NCI-H2081 (cell line): Measurements from ENCODE around the gene MDP1.
"Not testable (repeated sequence)": the region's sequence is repeated elsewhere in the genome, so short reads cannot be mapped to it uniquely, and the experiment has no call there.

Experiments
- DNase-seq, 2 experiments: peaks; one replicate each; lab custom pipeline; 2025; lab: John Stamatoyannopoulos, UW

MDP1 gene

DNA sequence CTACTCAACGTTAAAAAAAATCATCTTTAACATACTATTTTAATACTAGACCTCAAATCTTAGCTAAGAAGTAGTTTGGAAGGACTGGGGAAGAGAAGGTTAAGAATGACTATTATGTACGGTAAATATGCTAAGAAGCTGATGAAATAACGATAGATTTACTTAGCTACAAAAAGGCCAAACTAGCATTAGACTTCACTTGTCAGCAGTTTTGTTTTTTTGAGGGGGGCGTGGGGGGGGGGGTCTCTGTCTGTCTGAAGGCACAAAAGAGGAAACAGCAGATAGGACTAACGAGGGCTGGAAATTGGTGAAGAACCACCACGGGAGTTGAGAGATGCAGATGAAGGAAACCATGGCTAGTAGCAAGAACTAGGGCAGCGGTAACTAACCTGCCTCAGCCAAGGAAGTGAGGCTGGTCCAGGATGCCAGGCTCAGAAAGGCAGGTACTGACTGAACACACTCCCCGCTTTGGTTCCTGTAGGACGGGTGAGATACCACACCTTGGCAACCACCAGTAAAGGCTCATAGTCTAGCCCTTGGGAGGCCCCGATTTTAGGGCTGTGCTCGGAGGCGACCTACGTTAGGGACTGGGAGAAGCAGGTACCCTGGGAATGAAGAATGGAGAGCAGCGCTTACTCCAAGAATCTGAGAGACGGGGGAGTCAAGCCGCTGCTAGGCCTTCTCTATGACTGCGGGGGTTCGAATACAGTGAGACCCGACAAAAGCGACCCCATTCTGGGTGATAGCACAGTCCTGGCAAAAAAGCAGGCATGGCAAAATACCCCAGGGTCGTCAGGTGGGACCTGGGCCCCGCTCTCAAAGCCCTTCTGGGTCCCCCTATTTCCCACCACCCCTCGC, 15.6 kb upstream of the MDP1 start:
- DNase-seq = no peak

DNA sequence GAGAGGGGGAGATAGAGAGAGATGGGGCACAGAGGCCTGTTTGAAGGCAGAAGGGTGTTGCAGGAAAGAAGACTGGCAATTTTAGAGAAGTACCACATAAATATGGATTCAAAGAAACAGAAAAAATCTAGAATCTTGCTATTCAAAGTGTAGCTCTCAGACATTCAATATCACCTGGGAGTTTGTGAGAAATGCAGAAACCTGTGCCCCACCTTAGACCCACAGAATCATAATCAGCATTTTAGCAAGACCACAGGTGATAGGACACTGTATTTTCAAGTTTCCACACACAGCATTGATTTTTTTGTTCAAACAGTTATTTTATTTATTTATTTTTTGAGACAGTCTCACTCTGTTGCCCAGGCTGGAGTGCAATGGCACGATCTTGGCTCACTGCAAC, 13.0 kb upstream of the MDP1 start:
- DNase-seq = no peak

DNA sequence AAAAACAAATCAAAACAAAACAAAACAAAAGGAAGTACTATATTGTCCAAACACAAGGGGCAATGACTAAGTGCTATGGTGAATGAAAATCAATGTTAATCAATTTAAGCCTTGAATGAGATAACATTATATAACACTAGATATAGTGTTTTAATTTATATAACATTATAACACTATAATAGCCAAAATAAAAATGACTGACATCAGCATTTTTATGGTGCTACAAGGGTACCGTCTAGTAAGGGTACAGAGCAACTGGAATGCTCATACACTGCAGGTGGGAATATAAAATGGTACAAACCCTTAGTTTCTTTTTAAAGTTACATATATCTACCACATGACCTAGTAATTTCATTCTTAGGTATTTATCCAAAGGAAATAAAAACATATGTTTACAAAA, 10.6 kb upstream of the MDP1 start:
- no peak for DNase-seq

DNA sequence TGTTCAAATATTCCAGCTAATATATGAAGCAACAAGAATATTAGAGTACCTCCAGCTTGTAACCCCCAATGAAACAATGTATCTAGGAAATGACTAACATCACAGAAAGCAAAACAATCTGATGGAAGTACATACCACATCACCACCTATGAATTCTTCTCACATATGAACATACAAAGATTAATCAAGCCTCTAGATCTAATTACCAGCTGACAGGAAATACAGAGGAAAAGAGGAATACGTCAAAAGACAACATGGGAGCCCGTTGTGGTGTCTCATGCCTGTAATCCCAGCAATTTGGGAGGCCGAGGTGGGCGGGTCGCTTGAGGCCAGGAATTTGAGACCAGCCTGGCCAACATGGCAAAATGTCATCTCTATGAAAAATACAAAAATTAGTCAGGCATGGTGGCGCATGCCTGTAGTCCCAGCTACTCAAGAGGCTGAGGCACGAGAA, 8.8 kb upstream of the MDP1 start:
- no peak for DNase-seq

DNA sequence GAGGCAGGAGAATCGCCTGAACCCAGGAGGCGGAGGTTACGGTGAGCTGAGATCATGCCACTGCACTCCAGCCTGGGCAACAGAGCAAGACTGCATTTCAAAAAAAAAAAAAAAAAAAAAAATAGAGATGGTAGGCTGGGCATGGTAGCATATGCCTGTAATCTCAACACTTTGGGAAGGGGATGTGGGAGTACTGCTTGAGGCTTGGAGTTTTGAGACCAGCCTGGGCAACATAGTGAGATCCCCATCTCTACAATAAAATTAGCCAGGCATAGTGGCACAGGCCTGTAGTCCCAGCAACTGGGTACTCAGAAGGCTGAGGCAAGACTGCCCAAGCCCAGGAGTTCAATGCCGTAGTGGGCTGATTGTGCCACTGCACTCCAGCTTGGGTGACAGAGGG, 7.1 kb upstream of the MDP1 start:
- DNase-seq = not testable (repeated sequence)

DNA sequence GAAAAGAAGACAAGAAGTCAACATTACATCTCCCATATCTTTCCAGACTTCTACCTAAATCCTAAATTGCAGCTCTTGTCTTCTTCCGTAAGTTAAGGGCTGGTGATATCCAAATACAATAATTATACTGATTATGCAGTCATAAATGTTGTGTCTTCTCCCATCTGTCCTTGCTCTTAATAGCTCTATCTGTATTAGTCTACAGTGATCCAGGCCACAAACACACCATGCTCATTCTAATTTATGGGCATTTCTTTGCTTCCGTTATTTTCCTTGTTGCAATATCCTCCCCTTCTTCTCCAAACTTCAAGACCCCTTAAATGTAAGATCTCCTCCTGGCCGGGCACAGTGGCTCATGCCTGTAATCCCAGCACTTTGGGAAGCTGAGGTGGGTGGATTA, 3.7 kb upstream of the MDP1 start:
- DNase-seq = no peak

DNA sequence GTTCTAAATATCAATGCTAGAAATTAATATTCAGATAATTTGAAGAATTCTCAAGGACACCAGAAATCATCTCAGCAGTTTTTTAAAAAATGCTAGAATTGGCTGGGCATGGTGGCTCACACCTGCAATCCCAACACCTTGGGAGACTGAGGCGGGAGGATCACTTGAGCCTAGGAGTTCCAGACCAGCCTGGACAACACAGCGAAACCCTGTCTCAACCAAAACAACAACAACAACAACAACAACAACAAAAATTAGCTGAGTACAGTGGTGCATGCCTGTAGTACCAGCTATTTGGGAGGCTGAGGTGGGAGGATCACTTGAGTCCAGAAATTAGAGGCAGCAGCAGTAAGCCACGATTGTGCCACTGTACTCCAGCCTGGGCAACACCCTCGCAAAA, 3.2 kb upstream of the MDP1 start:
- no peak for DNase-seq

DNA sequence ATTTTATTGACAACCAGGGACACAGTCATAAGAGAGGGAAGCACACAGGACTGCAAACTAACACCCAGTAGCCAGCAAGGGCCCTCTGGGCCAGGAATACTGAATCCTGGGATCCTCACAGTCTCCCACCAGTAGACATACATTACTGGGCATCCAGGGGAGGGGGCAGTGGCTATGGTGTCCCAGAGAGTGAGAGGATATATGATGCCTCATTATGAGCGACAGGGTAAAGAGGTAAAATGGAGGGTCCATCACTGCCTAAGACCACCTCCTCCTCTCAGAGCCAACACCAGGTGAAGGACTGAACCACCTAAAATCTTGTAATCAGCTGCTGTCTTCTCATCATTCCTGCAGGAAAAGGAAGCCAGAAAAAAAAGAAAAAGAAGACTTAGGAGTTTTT, 1.0 kb upstream of the MDP1 start:
- DNase-seq = not testable (repeated sequence)

DNA sequence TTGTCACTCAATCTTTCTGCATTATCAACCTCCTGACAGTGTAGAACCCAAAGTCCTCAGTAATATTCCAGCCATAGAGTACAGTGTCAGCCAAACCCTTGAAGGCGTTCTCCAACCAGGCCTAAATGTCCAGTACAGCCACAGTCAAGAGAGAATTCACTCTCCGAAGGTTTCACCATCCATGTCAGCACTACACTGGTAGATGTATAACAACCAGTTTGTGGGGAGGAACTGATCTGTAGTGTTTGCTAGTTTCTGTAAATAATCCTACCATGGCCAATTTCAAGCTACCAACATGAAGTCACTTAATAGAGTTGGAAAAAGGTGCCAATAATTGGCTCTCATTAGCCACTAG, 456 bp upstream of the MDP1 start:
- no peak for DNase-seq

DNA sequence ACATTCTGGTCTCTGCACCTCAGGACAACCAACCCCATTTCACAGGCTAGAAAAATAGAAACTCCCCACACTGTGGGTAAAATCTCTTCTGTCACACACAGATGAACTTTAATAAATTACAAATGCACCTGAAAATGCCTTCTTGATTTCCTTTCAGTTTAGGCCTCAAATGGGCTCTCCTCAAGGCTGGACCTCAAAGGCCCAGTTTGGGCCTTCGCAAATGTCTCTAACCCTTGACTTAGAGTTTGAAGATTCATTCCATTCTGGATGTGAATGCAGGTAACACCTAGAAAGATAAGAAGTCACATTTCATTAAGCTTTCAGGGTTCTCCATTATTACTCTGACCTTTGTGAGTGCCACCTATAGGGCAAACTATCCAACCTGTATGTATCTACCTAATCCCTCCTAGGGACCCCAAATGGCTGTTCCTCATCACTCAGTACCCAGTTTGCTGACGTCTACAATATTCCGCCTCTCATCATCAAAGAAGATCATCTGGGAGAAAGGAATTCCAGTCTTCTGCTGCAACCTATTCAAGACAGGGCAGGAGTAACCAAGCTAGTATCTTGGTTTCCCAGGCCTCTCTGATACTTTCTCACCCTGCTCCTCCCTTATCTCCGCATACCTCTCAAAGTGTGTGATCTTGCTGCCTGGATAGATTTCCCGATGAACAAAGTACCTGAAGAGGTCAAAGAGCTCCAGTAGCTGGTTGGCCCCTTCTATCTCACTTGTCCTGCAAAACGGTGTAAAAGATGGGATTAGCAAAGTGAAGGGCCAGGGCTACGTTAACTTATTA, 1.8 kb downstream of the MDP1 start:
- DNase-seq = no peak

DNA sequence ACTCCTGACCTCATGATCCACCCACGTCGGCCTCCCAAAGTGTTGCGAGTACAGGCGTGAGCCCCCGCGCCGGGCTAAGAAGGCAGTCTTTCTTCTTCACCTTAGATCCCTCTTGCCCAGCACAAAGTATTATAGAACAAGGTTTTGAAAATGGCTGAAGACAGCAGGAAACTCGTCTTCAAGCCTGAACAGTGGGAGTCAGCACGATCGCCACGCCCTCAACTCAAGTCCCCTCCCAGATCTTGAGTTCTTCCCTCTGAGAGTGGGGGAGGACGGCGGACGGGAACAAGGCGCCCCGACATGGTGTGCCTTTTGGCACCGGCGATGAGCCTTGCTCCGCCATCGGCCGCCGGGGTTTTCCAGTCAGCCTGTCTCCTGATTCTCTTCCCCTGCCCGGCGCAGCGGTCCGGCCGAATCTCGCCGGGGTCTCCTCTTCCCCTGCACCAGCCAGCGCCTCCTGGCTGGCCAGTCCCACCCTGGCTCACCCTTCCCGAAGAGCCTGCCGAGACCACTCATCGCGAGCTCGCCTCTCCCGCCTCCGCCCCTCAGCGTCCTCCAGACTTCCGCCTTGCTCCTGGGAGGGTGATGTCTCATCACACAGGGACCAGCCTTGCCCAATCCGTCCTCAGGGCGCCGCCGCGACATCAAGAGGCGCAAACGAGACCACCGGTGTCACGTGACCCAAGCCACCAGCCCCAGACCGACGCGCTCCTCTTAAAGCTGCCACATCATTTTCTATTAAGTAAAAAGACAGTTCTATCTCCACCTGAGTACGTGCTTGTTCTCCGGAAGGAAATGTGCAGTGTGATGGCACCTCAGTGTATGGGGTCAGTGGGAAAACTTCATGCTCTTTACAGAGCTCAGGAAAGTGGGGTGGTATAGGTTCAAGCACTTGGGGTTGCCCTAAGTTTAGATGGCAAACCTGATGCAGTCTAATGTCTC, 2.7 kb downstream of the MDP1 start, which contains the start of gene CHMP4A:
Gene CHMP4A (minus strand): TSS at position 565 of the 942 bp plus-strand sequence. CDS start 49 bp downstream, at position 516.
- DNase-seq = peak; percentile 93 to 96

DNA sequence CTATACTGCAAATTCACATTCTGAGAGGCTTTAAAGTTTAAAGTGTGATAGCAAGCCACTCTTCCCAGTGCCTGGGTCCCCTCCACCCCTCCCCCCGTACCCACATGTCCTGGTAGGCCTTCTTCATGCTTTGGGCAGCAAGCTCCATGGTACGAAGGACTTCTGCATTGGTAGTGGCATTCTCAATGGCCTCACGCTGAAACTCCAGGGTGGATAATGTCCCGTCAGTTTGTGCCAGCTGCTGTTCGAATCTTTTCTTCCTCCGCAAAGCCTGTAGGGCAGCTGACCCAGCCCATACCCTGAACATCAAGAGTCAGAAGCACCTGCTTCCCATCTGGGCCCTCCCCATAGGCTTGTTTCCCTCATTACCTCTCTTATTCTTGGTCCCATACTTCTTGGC, 4.6 kb downstream of the MDP1 start:
- no peak for DNase-seq

DNA sequence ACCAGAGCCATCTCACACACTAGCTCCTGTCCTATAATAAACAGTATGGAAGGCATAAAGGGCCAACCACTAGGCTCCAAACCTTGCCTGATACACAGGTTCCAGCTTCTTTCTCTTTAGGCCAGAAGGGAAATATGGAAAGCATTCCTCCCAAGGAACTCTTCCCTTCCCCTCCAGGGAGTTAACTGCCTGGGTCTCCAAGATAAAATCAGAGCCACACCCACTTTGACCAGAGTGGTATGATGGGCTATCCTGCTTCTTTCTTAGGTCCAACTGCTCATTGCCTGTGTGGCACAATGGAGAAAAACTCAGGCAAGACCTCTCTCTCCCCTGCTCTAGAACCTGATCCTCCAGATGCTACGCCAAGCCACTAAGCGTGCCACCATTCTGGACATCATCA, 8.2 kb downstream of the MDP1 start:
- no peak for DNase-seq

DNA sequence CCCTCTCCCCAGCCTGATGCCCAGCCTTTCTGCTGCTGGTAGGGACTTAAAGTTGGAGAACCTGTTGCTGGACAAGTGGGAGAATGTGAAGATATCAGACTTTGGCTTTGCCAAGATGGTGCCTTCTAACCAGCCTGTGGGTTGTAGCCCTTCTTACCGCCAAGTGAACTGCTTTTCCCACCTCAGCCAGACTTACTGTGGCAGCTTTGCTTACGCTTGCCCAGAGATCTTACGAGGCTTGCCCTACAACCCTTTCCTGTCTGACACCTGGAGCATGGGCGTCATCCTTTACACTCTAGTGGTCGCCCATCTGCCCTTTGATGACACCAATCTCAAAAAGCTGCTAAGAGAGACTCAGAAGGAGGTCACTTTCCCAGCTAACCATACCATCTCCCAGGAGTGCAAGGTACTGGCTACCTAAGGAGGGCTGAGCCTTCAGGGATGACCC, 8.7 kb downstream of the MDP1 start:
- DNase-seq = no peak

DNA sequence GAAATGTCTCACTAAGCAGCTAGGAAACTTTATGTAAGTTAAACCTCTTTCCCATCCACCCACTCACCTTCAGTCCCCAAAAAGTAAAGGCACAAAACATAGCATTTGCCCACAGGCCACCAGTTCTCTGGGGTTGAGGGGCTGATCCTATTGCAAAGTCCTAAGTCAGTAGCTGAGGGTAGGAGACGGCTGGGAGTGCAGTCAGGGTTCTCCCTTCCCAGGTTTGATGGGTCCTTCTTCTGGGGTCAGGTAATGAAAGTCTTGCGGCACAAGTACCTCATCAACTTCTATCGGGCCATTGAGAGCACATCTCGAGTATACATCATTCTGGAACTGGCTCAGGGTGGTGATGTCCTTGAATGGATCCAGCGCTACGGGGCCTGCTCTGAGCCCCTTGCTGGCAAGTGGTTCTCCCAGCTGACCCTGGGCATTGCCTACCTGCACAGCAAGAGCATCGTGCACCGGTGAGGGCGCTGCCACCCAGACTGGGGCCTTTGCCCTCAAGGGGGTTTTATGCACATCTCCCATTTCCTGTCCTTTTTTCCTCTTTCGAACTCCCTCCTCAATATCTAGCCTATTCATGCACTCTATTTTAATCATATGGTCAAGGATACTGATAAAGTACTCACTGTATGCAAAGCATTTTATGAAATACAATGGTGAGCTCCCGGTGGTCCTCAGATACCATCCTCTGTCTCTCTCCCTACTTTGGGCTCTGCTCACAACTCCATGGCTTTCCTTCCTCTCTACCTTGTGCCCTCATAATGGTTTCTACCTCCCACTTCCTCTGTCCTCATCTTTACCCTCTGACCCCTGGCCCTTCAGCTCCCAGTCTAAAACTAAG, 9.4 kb downstream of the MDP1 start:
- DNase-seq = no peak

DNA sequence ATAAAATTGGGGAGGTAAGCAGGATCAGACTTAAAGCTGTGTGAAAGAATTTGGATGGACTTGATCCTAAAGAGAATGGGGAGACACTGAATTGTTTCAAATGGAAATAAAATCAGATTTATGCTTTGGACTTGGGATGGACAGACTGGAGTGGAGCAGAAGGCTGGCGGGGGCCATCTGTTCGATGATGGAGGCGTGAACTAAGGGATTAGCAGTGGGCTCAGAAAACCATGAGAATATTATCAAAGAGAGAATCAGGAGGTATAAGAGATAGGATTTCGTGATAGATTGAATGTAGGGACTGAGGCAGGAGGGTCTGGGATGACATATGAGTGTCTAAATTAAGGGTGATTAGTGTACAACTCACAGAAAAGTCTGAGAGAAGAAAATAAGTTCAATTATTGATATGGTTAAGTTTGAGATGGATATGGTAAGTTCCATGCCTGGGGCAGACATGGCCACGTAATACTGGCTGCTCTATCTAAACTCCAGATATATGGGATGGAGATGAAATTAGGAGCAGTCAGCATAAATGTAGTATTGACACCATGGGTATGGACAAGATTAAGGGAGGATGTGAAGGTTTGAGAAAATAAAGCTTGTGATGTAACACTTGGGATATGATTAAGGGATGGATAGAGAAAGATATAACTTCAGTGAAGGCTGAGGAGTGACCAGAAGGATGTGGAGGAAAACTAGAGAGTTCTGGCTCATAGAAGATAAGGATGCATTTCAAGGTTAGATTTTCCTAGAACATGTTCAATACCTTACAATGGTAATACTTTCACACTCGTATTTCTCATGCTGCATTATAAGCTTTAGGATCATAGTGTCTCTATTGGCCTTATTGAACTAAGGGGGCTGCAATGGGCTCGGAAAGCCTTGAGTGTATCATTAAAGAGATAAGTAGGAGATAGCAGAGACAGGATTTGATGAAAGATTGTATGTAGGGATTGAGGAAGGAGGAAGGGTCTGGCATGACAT, 11.4 kb downstream of the MDP1 start:
- no peak for DNase-seq

DNA sequence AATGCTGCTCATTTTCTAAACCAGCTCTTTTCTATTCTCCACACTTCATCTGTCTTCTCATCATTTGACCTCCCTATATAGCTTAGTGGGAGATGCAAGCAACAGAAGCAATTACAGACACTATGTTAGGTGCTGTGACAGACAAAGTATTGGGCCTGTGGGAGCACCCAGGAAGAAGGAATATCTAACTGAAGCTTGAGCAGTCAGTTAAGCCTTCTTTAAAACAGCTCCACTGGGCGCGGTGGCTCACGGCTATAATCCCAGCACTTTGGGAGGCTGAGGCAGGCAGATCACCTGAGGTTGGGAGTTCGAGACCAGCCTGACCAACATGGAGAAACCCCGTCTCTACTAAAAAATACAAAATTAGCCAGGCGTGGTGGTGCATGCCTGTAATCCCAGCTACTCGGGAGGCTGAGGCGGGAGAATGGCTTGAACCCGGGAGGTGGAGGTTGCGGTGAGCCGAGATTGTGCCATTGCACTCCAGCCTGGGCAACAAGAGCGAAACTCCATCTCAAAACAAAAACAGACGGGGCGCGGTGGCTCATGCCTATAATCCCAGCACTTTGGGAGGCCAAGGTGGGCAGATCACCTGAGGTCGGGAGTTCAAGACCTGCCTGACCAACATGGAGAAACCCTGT, 12.5 kb downstream of the MDP1 start:
- not testable (repeated sequence) for DNase-seq

DNA sequence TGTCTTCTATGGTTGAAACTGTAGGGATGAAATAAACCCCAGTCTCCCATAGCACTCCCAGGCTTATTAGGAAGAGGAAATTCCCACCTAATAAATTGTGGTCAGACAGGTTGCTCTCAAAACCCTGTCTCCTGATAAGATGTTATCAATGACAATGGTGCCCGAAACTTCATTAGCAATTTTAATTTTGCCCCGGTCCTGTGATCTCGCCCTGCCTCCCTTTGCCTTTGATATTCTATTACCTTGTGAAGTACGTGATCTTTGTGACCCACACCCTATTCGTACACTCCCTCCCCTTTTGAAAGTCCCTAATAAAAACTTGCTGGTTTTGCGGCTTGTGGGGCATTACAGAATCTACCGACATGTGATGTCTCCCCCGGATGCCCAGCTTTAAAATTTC, 13.3 kb downstream of the MDP1 start:
- DNase-seq = not testable (repeated sequence)

DNA sequence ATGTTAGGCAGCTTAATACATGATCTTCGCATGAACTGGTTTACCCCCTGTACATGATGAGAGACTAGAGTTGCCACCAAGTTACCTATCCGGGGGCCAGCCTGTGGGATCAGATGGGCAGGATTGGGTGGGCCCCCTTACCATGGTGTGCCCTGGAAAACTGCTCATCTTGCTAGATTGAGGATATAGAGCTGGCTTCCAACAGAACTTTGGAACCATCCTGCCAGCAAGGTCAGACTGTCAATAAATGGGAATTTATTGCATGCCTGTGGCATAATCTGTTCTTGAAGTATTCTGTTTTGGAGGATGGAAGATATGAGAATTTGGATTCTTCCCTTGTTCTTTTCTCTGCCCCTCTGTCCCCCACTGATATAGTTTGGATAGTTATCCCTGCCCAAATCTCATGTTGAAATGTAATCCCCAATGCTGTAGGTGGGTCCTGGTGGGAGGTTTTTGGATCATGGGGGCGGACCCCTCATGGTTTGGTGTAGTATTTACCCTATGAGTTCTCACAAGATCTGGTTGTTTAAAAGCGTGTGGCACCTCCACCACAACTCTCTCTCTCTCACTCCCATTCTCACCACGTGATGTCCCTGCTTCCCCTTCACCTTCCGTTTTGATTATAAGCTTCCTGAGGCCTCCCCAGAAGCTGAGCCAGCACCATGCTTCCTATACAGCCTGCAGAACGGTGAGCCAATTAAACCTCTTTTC, 16.9 kb downstream of the MDP1 start:
- DNase-seq = no peak
